Stimulated activated CD8-positive, alpha-beta memory T cell treated with anti-CD3 and anti-CD28 coated beads, Interleukin-4, amount 100 ng/mL, for 1 hour (primary cell): ENCODE results near the gene GTF2F2.

Experiments used
- DNase-seq, 2 donors: peaks; one replicate each; pipeline ENCODE4 v3.0.0-alpha.2; 2020; ENCODE audit warnings: low read depth in 2 of 2, low spot score in 1 of 2

GTF2F2 gene

DNA sequence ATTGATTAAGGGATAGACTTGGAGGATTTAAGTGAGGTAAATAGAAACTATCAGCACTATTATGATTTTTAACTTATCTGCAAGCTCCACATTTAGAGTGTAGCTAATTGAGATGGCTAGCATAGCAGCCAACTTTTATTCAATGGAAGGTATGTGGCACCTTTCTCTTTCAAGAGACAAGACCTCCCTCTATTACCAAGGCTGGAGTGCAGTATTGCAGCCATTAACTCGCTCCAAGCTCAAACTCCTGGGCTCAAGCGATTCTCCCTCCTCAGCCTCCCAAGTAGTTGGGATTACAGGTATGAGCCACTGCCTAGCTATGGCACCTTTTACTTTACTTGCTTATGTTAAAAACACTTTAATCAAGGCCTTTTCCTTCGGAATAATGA lies 212.5 kb downstream of the GTF2F2 start:
- DNase-seq = no peak

DNA sequence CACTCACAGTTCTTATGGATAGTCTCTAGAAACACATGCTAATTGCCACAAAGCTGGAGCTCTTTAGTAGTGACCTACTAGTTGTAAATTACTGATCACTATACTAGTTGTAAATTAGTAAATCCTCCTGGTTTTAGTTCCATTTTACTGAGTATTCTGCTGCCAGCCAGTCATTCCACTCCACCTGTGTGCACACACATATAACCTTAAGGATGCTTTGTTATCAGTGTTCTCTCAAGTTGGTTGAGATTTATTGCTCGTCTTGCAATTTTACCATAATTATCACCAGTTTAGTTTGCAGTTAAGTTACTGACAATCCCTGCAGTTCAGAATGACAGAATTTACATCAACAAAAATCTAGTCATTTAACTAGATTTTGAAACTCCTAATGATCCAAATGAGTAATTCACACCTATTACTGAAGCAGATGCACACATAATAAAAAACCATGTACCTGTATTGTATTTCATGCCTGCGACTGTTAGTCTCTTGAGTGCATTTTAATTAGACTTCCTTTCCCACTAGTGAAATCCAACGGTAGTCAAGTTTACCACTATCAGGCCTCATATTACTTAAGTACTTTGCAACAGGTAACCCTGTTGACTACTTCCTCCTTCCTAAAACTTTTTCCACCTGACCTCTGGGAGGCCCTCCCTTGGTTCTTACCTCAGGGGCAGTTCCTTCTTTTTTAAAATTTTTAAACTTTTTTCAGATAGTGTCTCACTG lies 213.1 kb downstream of the GTF2F2 start:
- DNase-seq = no peak
